GM19023 (cell line): ENCODE data around the gene TBC1D22B.

ENCODE experiments used
- ATAC-seq: cut with Tn5 transposase; IDR thresholded peaks from one replicate; pipeline ENCODE4 v1.9.1; 2021; ENCODE audit warnings: mild to moderate bottlenecking, moderate library complexity; ENCODE audit not compliant: unreplicated experiment

The TBC1D22B gene

DNA sequence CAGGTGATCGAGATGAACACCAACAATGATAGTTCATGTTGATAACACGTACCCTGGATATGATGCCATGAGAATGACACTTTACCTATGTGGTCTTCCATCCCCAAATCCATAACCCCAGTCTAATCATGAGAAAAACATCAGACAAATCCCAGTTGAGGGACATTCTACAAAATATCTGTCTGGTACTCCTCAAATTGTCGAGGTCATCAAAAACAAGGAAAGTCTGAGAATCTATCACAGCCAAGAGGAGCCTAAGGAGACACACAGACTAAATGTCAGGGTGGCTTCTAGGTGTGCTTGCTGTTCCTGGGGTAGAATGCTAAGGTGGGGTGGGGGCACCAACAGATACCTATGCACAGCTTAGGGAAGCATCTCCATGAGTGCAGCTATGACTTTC, 93.5 kb downstream of the TBC1D22B start:
- no peak for ATAC-seq

DNA sequence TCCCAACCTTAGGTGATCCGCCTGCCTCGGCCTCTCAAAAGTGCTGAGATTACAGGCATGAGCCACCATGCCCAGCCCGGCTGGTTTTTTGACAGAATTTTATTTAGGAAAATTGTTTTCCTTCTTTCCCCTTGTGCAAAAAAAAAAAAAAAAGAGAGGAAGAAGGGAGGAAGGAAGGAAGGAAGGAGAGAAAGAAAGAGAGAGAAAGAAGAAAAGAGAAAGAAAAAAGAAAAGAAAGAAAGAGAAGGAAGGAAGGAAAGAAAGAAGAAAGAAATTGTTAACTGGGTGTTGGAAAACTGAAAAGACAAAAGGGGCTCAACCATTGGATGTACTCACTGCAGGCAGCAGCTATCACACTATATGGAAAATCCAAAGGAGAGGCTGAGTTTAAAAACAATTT, 94.8 kb downstream of the TBC1D22B start:
- no peak for ATAC-seq

DNA sequence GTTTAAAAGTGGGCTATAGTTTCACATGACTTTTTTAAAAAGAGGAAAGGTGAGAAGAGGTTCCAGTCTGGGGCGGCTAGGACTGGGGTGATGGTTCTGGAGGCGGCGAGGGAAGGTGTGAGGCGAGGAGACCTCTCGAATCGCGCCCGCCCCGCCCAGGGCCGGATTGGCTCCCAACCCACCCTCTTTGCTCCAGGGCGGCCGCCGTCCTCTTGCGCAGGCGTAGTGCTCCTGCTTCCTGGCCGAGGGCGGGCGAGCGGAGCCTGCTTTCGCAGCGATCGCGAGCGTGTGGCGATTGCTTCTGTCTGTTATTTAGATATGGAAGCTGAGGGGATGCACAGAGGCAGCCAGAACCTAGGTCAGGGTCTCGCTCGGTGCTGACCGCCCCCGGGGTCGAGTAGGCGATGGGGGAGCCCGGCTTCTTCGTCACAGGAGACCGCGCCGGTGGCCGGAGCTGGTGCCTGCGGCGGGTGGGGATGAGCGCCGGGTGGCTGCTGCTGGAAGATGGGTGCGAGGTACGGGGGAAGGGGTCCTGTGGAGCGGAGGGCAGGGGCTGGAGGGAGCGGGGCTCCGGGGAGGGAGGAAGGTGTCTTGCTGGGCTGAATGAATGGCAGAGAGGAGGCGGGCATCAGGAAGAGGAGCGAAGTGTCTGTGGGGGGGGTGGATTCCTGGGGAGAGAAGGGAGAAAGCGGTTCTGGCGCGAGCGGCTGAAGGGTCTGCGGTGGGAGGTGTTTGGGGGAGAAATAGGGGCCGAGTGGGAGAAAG, 96.4 kb downstream of the TBC1D22B start, which contains the start of gene RNF8:
Gene RNF8, plus strand, starts transcription at position 223 of the 765 bp plus-strand sequence. Its CDS starts 182 bp downstream, at position 405.
- peak; percentile 95 for ATAC-seq

GRCh38 chr6:37354526-37355384, 97.2 kb downstream of the TBC1D22B start:
- no peak for ATAC-seq

DNA sequence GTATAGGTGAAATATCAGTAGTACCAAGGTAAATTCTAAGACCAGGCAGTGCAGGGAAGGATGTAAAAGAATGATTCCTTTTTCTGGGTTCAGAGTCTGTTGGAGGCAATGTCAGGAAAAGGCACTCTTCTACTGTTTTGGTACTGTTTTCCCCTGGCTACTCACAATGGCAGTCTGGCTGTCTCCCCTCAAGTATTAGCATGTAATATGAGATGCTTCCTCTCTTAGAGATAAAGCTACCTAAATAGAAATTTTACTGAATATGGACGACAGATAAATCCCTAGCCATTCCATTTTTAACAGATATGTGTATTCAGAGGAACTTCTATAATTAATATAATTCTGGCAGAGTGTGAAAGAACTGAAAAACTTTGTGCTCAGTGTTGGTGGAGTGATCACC, 99.7 kb downstream of the TBC1D22B start:
- no peak for ATAC-seq

DNA sequence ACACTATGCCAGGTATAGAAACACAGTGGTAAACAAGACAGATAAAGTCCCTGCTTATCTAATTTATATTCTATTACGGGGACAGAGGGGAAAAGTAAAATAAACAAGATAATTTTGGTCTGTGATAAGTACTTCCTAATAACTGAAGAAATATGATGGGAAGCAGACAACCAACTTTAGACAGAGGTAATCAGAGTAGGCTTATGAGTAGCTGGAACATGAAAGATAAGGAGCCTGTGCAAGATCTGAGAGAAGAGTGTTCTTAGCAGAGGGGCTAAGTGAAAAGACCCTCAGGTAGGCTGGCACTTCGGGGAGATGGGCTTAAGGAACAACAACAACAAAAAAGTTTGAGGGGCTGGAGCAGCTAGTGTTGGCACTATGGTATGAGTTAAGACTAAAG, 100.3 kb downstream of the TBC1D22B start:
- no peak for ATAC-seq

GRCh38 chr6:37359039-37359438, 101.5 kb downstream of the TBC1D22B start:
- no peak for ATAC-seq

- ATAC-seq = no peak
Measured at GRCh38 chr6:37362101-37362828, 104.7 kb downstream of the TBC1D22B start.

GRCh38 chr6:37365791-37366190, 108.2 kb downstream of the TBC1D22B start:
- ATAC-seq = no peak

GRCh38 chr6:37366910-37367309, 109.3 kb downstream of the TBC1D22B start:
- ATAC-seq = no peak

DNA sequence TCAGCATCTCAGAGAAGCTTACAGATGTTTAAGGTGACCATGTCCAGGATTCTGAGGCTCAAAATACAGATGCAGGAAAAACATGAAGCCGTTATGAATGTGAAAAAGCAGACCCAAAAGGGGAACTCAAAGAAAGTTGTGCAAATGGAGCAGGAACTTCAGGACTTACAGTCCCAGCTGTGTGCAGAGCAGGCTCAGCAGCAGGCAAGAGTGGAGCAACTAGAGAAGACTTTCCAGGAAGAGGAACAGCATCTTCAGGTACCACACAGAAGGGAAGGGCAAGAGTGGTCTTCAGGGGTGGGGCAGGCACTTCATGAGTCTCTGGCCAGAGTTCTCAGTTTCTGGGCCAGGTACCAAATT, 111.4 kb downstream of the TBC1D22B start:
- ATAC-seq = no peak

DNA sequence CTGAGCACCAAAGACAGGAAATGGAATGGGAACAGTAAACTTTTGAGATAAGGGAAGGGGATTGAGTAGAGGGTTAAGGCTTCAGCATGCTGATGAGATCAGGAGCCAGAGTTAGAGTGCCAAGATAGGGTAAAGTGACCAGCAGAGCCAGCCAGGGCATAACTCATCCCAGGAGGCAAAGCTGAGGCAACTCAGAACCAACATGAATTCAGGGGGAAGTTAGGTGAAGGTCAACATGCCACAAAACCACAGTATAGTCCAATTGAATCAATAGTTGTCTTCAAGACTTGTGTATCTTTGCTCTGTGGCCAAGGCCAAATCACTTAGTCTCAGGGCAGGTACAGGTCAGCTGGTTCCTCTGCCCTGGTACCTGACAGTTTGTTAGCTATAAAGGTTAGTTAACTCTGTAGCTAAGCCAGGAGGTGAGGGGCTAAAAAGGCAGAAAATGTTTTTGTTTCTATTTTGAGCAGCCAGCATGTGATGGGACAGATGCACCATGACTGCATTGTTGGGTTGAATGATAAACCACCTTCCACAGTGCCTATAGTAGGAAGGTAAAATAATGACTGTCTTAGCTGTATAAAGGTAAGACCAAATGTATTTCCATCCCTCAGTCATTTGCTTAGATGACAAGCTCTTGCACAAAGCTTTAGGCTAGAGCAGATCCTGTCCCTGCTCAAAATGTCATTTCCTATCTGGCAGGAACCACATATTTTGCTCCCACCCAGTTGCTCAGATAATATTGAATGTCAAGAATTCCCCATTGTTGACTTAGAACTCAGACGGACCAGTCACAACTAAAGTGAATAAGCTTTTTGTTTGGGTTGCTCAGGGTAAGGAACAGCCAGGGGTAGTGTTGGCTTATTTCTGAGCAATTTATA, 112.0 kb downstream of the TBC1D22B start:
- ATAC-seq = no peak

- ATAC-seq = no peak
Measured at GRCh38 chr6:37371154-37372083, 113.8 kb downstream of the TBC1D22B start.

DNA sequence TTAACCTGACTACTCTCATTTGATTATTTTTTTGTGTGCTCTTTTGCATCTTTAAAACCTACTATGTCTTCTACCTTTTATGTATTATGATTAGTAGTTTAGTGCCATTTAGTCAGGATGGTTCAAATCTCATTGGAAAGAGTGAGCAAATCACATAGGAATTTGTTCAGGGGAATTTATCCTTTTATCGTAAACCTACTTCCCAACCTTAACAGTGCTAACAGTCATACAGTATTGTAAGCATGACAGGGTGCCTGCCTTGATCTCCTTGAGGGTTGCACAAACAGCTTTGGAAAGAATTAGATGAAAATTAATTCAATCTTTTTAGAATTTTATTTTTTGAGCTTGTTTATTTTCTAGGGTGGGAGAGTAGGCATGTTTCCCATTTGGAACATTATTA, 114.5 kb downstream of the TBC1D22B start:
- ATAC-seq = no peak

DNA sequence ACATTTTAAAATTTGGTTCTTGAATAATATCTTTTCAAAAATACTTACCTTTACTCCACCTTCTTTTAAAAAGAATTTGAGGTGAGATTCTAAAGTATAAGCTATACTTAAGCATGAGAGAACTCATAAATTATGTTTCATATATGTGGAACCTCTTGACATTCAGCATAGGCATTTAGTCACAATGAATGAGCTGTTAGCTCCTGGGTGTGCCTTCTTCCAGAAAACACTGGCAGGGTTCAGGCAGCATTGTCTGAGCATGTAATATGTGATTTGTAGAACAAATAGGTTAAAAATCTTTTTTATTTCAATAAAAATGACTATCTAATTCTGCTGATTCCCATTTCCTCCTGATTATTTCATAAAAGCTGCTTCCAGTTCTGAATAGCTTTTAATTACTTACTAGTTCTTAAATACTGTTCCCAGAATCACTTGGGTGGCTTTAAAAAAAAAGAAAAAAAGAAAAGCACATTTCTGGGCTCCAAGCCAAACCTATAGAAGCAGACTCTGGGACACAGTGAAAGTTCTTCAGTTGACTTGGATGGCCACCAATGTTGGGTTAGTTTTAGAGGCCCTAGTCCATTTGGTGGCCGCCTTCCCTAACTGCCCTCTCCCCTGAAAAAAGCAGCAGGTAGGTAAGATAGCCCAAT, 116.4 kb downstream of the TBC1D22B start:
- ATAC-seq = no peak

DNA sequence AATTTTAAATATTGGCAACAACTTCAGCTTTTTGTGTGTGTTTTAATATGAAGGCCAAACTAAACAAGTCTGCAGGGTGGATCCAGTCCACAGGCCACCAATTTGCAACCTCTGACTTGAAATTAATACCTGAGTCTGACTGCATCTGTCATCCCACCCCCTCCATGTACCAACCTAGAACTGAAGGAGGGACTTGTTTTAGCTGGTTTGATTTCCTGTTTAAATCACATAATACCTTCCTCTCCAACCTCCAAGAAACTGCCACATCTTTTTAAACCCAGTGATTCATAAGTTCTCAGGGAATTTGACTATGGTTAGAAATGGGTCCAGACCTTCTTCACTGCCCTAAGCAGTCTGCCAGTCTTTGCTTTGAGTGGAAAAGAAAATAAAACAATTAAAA, 117.8 kb downstream of the TBC1D22B start:
- no peak for ATAC-seq

- no peak for ATAC-seq
Measured at GRCh38 chr6:37376078-37376743, 118.6 kb downstream of the TBC1D22B start.

DNA sequence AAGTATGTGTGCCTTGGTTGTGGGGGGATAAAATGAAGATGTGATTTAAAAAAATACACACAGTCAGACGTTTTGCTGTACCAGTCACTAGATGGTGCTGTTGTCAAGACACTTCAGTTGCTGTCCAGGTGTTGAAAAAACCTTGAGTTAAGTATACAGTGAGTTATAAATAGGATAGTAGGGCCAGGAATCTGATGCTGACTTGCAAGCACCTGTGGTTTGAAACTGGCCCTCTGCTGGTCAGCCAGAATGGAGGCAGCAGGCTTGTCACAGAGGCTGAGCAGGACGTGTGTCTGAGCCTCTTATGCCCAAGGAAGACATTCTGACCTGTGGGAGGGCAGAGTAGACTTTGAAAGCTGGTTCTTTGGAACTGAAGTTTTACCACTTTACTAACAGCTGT, 124.0 kb downstream of the TBC1D22B start:
- no peak for ATAC-seq
